ENCODE measurements around the gene CSRP1. TPM values are rescaled to one million over a fixed set of nuclear protein-coding genes. Genes with fewer than 3 reads are reported as not detected.
"Not testable (repeated sequence)": the region's sequence is repeated elsewhere in the genome, so short reads cannot be mapped to it uniquely, and the experiment has no call there.

The CSRP1 gene
- total RNA-seq, 2 donors from 2014 or later: 41.6 to 57.8 TPM

DNA sequence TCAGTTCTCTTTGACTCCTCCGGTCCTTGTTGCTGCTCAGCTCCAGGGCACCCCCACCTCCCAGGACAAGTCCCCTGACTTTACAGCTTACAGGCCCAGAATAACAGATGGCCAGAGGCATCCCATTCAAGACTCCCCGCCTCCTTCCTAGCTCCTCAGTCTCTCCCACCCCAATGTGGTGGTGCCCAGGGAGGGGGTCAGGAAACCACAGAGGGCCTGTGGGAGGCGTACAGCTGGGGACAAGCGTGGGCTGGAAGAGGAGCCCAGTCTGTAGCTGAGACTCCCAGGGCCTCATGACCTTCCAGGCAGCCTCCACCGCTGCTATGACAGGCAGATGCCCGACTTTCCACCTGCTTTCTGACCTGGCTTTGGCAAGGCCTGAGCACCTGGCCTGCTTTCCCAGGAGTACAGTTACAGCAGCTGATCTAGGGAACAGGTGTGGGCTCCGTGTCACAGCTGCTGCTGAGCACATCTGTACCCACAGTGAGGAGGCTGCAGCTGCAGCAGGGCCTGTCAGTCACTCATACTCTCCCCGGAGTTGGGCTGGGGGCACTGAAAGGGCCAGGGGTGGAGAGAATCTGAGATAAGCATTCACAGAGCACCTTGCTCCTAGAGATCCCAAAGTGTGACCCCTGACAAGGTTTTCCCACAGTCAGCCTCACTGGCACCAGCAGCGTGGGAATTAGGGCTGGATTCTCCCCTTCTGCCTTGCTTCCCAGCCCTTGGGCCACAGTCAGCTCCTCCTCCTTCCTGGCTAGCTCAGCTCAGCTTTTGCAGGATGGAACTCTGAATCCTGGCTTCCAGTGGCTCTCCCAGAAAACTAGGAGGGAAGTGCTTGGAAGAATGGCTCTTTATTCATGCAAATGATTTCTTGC, 24.9 kb upstream of the CSRP1 start:
- H3K9me3 Mint-ChIP-seq: no peaks in the 10 kb centered on the region
- H3K27ac Mint-ChIP-seq: no peak overlapping the region
- H3K4me3 Mint-ChIP-seq: no peak overlapping the region
- ATAC-seq (peak in 1 of 2 donors; percentile 18), DNase-seq (ENCODE audit: low spot score) (no peak)
- no peaks in the 10 kb centered on the region for H3K4me1 Mint-ChIP-seq (ENCODE audit: low read depth in 2 of 2)
- no peaks in the 10 kb centered on the region for H3K36me3 Mint-ChIP-seq
- peaks cover 7 to 13% of the 10 kb centered on the region in 2 donors for H3K27me3 Mint-ChIP-seq

DNA sequence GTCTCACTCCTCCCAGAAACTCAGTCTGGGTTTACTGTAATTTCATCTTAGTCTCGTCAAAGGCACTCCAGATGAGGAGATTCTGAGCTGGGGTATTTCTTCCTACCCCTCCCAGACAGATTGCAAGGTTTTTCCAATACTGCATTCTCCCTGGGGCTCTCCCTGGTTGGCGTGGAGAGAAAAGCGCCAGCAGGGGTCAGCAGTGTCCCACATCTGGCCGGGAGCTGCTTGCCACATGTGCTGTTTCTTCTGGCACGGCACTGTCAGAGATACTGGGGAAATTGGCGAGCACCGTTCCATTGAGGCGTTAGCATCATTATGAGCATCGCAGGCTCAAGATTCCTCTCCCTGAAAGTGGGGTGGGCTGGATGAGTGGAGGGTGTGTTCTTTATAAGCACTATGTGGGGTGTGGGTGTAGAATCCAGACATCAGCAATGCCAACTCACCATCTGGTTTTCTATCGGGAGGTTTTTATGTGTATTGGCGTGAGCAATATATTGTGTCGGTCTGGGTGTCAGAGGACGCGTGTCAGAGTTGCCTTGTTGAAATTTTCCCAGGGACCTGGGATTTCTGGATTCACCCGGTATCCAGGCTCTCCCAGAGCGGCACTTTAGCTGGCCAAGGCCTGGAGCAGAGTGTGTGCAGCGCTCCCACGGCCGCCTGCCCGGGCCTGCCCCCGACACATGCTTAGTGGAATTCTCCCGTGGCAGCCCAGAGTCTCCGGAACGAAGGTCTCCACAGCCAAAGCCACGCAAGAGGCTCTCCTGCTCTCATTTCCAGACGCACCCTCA, 24.0 kb upstream of the CSRP1 start:
- peaks cover 0 to 8% of the 10 kb centered on the region in 2 donors for H3K27me3 Mint-ChIP-seq
- DNase-seq (ENCODE audit: low spot score) (no peak), ATAC-seq (peak in 1 of 2 donors; percentile 53)
- no peak overlapping the region for H3K27ac Mint-ChIP-seq
- no peaks in the 10 kb centered on the region for H3K4me1 Mint-ChIP-seq (ENCODE audit: low read depth in 2 of 2)
- no peaks in the 10 kb centered on the region for H3K9me3 Mint-ChIP-seq
- H3K36me3 Mint-ChIP-seq: no peaks in the 10 kb centered on the region
- no peak overlapping the region for H3K4me3 Mint-ChIP-seq

- no peaks in the 10 kb centered on the region for H3K9me3 Mint-ChIP-seq
- DNase-seq (ENCODE audit: low spot score): no peak
- peaks cover 0 to 5% of the 10 kb centered on the region in 2 donors for H3K27me3 Mint-ChIP-seq
- H3K36me3 Mint-ChIP-seq: no peaks in the 10 kb centered on the region
- no peaks in the 10 kb centered on the region for H3K4me1 Mint-ChIP-seq (ENCODE audit: low read depth in 2 of 2)
- no peak for ATAC-seq
- H3K4me3 Mint-ChIP-seq: no peak overlapping the region
- H3K27ac Mint-ChIP-seq: no peak overlapping the region
Measured at GRCh38 chr1:201528631-201529252, 21.8 kb upstream of the CSRP1 start.

GRCh38 chr1:201527879-201528278, 21.0 kb upstream of the CSRP1 start:
- Mint-ChIP-seq H3K9me3 (no peaks in the 10 kb centered on the region), H3K4me3 (no peak overlapping the region), H3K27me3 (peaks cover 0 to 4% of the 10 kb centered on the region in 2 donors), H3K27ac (no peak overlapping the region), H3K36me3 (no peaks in the 10 kb centered on the region), H3K4me1 (ENCODE audit: low read depth in 2 of 2) (no peaks in the 10 kb centered on the region)
- ATAC-seq (no peak), DNase-seq (ENCODE audit: low spot score) (no peak)

GRCh38 chr1:201525193-201525778, 18.4 kb upstream of the CSRP1 start:
- H3K4me3 Mint-ChIP-seq: no peak overlapping the region
- no peaks in the 10 kb centered on the region for H3K9me3 Mint-ChIP-seq
- H3K27me3 Mint-ChIP-seq: no peaks in the 10 kb centered on the region
- no peak overlapping the region for H3K27ac Mint-ChIP-seq
- DNase-seq (ENCODE audit: low spot score): no peak
- no peaks in the 10 kb centered on the region for H3K36me3 Mint-ChIP-seq
- no peaks in the 10 kb centered on the region for H3K4me1 Mint-ChIP-seq (ENCODE audit: low read depth in 2 of 2)
- no peak for ATAC-seq

DNA sequence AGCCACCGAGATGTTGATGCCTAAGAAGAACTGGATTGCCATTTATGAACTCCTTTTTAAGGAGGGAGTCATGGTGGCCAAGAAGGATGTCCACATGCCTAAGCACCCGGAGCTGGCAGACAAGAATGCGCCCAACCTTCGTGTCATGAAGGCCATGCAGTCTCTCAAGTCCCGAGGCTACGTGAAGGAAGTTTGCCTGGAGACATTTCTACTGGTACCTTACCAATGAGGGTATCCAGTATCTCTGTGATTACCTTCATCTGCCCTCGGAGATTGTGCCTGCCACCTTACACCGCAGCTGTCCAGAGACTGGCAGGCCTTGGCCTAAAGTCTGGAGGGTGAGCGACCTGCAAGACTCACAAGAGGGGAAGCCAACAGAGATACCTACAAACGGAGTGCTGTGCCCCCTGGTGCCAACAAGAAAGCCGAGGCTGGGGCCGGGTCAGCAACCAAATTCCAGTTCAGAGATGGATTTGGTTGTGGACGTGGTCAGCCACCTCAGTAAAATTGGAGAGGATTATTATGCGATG, 13.2 kb upstream of the CSRP1 start:
- H3K9me3 Mint-ChIP-seq; H3K36me3 Mint-ChIP-seq; H3K27ac Mint-ChIP-seq; H3K4me1 Mint-ChIP-seq (ENCODE audit: low read depth in 2 of 2); ATAC-seq; DNase-seq (ENCODE audit: low spot score); H3K4me3 Mint-ChIP-seq; H3K27me3 Mint-ChIP-seq: not testable (repeated sequence)

DNA sequence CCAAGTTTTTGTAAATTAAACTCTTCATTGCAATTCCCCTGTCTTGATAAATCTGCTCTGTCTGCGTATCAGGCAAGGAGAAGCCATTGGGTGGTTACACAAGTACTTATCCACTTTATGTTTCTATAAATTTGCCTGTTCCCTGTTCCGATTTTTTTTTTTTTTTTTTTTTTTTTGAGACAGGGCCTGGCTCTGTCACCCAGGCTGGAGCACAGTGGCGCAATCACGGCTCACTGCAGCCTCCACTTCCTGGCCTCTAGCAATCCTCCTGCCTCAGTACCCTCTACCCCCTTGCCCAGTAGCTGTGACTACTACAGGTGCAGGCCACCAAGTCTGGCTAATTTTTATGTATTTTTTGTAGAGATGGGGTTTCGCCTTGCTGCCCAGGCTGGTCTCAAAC, 11.1 kb upstream of the CSRP1 start:
- Mint-ChIP-seq H3K36me3 (no peaks in the 10 kb centered on the region), H3K9me3 (no peaks in the 10 kb centered on the region), H3K27me3 (no peaks in the 10 kb centered on the region), H3K4me1 (ENCODE audit: low read depth in 2 of 2) (no peaks in the 10 kb centered on the region), H3K4me3 (no peak overlapping the region), H3K27ac (no peak overlapping the region)
- DNase-seq (ENCODE audit: low spot score) (no peak), ATAC-seq (no peak)

DNA sequence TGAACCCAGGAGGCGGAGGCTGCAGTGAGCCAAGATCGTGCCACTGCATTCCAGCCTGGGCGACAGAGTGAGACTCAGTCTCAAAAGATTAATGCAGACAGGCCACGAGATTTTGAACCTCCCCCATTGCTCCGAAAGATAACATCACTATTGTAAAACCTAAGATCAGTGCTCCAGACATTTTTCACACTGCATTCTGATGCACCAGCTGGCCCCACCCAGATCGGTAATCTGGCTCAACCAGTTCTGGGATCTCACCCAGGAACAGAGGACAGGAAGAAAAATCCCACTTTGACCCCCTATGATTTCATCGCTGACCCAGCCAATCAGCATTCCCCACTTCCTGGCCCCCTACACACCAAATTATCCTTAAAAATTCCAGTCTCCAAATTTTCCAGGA, 10.7 kb upstream of the CSRP1 start:
- DNase-seq (ENCODE audit: low spot score) (no peak), ATAC-seq (no peak)
- no peaks in the 10 kb centered on the region for H3K27me3 Mint-ChIP-seq
- no peaks in the 10 kb centered on the region for H3K4me1 Mint-ChIP-seq (ENCODE audit: low read depth in 2 of 2)
- no peaks in the 10 kb centered on the region for H3K9me3 Mint-ChIP-seq
- H3K36me3 Mint-ChIP-seq: no peaks in the 10 kb centered on the region
- no peak overlapping the region for H3K4me3 Mint-ChIP-seq
- H3K27ac Mint-ChIP-seq: no peak overlapping the region

DNA sequence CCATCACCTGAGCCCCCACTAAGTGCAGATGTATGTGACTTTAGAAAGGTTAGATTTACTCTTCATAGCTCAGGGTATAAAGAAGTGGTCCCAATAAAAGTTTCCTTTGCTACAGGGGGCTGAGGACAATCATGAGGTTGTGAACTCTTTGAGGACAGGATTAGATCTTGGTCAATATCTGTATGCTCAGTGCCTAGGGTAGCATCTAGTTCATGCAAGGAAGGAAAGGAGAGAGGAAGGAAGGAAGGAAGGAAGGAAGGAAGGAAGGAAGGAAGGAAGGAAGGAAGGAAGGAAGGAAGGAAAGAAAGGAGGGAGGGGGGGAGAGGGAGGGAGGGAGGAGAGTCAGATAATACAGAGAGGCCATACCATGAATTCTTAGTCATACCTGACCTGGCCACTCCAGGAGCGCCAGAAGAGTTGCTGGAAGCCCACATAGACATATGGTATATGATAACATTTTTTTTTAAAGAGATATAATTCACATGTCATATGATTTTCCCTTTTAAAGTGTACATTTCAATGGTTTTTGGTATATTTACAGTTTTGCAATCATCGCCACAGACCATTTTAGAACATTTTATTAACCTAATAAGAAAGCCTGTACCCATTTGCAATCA, 9.7 kb upstream of the CSRP1 start:
- Mint-ChIP-seq H3K27ac (no peak overlapping the region), H3K36me3 (no peaks in the 10 kb centered on the region), H3K4me1 (ENCODE audit: low read depth in 2 of 2) (peaks cover 0 to 4% of the 10 kb centered on the region in 2 donors), H3K27me3 (no peaks in the 10 kb centered on the region), H3K9me3 (no peaks in the 10 kb centered on the region), H3K4me3 (no peak overlapping the region)
- no peak for DNase-seq (ENCODE audit: low spot score)
- no peak for ATAC-seq

- Mint-ChIP-seq H3K27ac (no peak overlapping the region), H3K4me3 (no peak overlapping the region), H3K4me1 (ENCODE audit: low read depth in 2 of 2) (peaks cover 0 to 6% of the 10 kb centered on the region in 2 donors), H3K27me3 (no peaks in the 10 kb centered on the region), H3K9me3 (no peaks in the 10 kb centered on the region), H3K36me3 (no peaks in the 10 kb centered on the region)
- ATAC-seq (no peak), DNase-seq (ENCODE audit: low spot score) (no peak)
Measured at GRCh38 chr1:201515895-201516294, 9.0 kb upstream of the CSRP1 start.

DNA sequence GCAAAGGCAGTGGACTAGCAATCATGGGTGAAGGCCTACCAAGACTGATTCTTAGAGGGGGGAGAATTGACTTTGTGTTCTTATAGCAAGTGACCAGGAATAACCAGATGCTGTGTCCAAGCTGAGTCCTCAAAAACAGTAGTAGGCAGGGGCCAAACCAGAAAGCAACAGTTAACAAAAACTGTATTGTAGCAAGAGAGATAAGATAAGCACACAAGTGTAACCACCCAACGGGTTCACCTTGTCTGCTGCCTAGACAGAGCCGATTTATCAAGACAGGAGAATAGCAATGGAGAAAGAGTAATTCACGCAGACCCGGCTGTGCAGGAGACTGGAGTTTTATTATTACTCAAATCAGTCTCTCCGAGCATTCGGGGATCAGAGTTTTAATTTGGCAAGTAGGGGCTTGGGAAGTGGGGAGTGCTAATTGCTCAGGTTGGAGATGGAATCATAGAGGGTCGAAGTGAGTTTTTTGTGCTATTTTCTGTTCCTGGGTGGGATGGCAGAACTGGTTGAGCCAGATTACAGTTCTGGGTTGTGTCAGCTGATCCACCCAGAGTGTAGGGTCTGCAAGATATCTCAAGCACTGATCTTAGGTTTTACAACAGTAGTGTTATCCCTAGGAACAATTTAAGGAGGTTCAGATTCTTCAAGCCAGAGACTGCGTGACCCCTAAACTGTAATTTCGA, 8.3 kb upstream of the CSRP1 start:
- Mint-ChIP-seq H3K27ac (no peak overlapping the region), H3K4me1 (ENCODE audit: low read depth in 2 of 2) (peaks cover 0 to 6% of the 10 kb centered on the region in 2 donors), H3K4me3 (no peak overlapping the region), H3K9me3 (no peaks in the 10 kb centered on the region), H3K27me3 (no peaks in the 10 kb centered on the region), H3K36me3 (no peaks in the 10 kb centered on the region)
- ATAC-seq (no peak), DNase-seq (ENCODE audit: low spot score) (no peak)

- Mint-ChIP-seq H3K36me3 (no peaks in the 10 kb centered on the region), H3K27me3 (no peaks in the 10 kb centered on the region), H3K9me3 (no peaks in the 10 kb centered on the region), H3K27ac (no peak overlapping the region), H3K4me1 (ENCODE audit: low read depth in 2 of 2) (peaks cover 0 to 6% of the 10 kb centered on the region in 2 donors), H3K4me3 (no peak overlapping the region)
- DNase-seq (ENCODE audit: low spot score) (no peak), ATAC-seq (no peak)
Measured at GRCh38 chr1:201514466-201514865, 7.5 kb upstream of the CSRP1 start.

Data from natural killer cell treated with Interleukin-12 subunit alpha and Interleukin-12 subunit beta and Interleukin-15 and Interleukin-18, amount 100 ng/mL, for 72 hours (primary cell).